ENCODE data around the gene CLSTN2. TPM values are rescaled to one million over a fixed set of nuclear protein-coding genes. Genes with fewer than 3 reads are reported as not detected.

The CLSTN2 gene
- total and polyA plus RNA-seq, 12 donors, result 0.67 to 17.8 (median 5.3) TPM

DNA sequence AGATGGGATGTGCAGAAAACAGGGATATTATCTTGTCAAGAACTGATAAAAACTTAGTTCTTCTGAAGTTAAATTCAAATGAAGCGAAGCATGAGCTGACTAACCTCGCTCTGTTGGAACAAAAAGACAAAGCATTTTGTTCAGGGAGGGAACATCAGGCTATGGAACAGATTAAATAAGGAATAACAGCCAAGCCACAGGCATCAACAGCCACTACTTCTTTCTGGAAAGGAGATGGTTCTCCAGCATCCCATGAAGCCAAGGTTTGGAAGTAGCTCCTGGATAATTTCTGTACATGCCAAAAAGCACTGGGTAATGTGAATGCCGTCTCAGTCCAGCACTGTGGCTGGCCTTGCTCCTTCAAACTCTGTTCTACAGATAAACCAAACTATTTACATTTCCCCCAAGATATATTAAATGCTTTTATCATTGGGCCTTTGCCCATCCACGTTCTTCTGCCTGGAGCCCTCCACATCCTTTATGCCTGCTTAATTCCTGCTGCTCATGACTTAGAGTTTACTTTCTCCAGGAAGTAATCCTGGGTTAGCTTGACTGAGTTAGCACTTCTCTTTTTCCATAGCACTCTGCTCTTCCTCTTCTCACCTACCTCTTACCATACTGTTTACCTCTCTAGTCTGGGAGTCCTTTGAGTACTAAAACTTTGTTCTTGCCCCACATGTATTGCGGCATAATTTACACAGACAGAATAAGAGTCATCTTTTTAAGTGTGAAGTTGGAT lies 232.0 kb downstream of the CLSTN2 start:
- intact Hi-C loops (cut with DNase I), result no loop called here
- Histone ChIP-seq H3K4me3 (no peak overlapping the region), H3K4me1 (replicated peaks in 1 of 2) (no peaks in the 10 kb centered on the region), H3K27me3 (no peaks in the 10 kb centered on the region), H3K27ac (no peak overlapping the region), H3K36me3 (replicated peaks in 1 of 2) (no peaks in the 10 kb centered on the region), H3K9me3 (replicated peaks in 1 of 3) (no peaks in the 10 kb centered on the region)
- WGBS, 4 donors, result 76 to 90% (median 83%) methylated on average over 4 to 5 of the region's 5 CpGs
- no peak for DNase-seq
- TF ChIP-seq, protein P1, sequence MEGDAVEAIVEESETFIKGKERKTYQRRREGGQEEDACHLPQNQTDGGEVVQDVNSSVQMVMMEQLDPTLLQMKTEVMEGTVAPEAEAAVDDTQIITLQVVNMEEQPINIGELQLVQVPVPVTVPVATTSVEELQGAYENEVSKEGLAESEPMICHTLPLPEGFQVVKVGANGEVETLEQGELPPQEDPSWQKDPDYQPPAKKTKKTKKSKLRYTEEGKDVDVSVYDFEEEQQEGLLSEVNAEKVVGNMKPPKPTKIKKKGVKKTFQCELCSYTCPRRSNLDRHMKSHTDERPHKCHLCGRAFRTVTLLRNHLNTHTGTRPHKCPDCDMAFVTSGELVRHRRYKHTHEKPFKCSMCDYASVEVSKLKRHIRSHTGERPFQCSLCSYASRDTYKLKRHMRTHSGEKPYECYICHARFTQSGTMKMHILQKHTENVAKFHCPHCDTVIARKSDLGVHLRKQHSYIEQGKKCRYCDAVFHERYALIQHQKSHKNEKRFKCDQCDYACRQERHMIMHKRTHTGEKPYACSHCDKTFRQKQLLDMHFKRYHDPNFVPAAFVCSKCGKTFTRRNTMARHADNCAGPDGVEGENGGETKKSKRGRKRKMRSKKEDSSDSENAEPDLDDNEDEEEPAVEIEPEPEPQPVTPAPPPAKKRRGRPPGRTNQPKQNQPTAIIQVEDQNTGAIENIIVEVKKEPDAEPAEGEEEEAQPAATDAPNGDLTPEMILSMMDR (IDR thresholded peaks at IDR 0.05), result no peak
- no peak for TF ChIP-seq POLR2A (IDR thresholded peaks at IDR 0.05)

DNA sequence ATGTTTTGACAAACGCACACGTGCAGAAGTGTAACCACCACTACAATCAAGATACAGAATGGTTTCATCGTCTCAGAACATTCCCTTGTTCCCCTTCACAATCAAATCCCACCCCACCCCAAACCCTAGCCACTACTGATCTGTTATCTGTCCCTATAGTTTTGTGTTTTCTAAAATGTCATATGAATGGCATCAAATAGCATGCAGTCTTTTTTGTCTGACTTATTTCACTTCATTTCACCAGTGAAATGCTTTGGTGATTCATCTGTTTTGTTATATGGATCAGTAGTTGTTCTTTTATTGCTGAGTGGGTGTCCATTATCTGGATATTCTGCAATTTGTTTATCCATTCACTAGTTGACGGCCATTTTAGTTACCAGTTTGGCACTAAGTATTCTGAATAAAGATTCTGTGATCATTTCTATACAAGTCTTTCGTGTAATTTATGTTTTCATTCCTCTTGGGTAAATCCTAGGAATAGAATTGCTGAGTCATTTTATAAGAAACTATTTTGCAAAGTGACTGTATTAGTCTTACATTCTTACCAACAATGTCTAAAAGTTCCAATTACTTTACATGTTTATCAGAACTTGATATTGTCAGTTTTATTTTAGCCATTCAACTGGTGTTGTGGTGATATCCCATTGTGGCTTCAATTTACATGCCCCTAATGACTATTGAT lies 232.8 kb downstream of the CLSTN2 start:
- 80 to 84% (median 81%) methylated on average over 5 of the region's 5 CpGs for WGBS, 4 donors

DNA sequence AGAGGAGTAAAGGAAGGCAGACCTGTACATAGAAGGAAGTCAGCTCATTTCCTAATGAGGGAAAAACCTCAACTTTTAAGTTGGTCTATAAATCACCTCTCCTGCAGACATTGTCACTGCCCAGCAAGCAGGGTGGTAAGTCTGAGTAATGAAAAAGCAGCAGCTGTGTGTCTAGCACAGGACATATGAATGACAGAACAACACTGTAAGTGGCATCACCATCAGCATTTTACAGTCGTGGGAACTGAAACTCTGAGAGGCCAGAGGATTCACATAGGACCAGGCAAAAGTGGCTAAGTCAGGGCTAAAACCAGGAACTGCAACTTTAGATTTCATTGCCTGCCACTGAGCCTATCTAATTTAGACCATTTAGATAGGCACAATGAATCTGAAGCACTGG lies 235.6 kb downstream of the CLSTN2 start:
- Histone ChIP-seq H3K4me1 (replicated peaks in 1 of 2) (no peaks in the 10 kb centered on the region), H3K4me3 (no peak overlapping the region), H3K36me3 (replicated peaks in 1 of 2) (no peaks in the 10 kb centered on the region), H3K27me3 (no peaks in the 10 kb centered on the region), H3K9me3 (replicated peaks in 1 of 3) (no peaks in the 10 kb centered on the region), H3K27ac (no peak overlapping the region)
- DNase-seq, result no peak
- WGBS, 4 donors, result 31 to 38% (median 35%) methylated on average over 1 of the region's 1 CpG
- intact Hi-C loops (cut with DNase I), result no loop called here
- no peak for TF ChIP-seq POLR2A (IDR thresholded peaks at IDR 0.05)
- TF ChIP-seq, protein P1 (IDR thresholded peaks at IDR 0.05), result no peak

More for the DNA sequence above, 232.8 kb downstream of the CLSTN2 start:
- Histone ChIP-seq H3K36me3 (replicated peaks in 1 of 2) (no peaks in the 10 kb centered on the region), H3K4me3 (no peak overlapping the region), H3K27ac (no peak overlapping the region), H3K27me3 (no peaks in the 10 kb centered on the region), H3K4me1 (replicated peaks in 1 of 2) (no peaks in the 10 kb centered on the region), H3K9me3 (replicated peaks in 1 of 3) (no peaks in the 10 kb centered on the region)
- intact Hi-C loops (cut with DNase I), result no loop called here
- DNase-seq, result no peak
- TF ChIP-seq, protein P1 (IDR thresholded peaks at IDR 0.05), result no peak
- no peak for TF ChIP-seq POLR2A (IDR thresholded peaks at IDR 0.05)

DNA sequence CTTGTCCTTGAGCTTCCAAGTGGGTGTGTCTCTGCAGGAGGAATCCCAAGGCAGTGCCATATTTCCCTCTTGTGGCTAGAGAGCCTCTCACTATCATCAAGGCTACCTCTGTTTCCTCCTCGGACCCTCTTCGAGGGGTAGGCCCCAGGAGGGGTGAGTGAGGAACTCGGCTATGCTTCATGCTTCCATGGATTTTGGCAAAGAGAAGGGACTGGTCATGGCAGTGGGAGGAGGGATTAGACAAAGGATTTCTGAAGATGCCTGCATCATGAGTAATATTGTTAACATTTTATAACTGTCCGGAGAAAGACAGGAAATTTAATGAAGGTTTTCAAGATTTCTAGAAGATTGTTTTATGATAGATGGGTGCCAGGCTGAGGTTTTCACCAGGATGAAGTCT lies 241.5 kb downstream of the CLSTN2 start:
- DNase-seq, result no peak
- intact Hi-C loops (cut with DNase I), result no loop called here
- Histone ChIP-seq H3K27ac (no peak overlapping the region), H3K9me3 (replicated peaks in 1 of 3) (no peaks in the 10 kb centered on the region), H3K4me1 (replicated peaks in 1 of 2) (no peaks in the 10 kb centered on the region), H3K4me3 (no peak overlapping the region), H3K27me3 (no peaks in the 10 kb centered on the region), H3K36me3 (replicated peaks in 1 of 2) (no peaks in the 10 kb centered on the region)
- WGBS, 4 donors, result 74 to 85% (median 76%) methylated on average over 4 of the region's 4 CpGs
- no peak for TF ChIP-seq POLR2A (IDR thresholded peaks at IDR 0.05)
- TF ChIP-seq, protein P1 (IDR thresholded peaks at IDR 0.05), result no peak
